Natural killer cell (primary cell): Measurements from ENCODE around the gene SMPD3. TPM values are rescaled to one million over a fixed set of nuclear protein-coding genes. Genes with fewer than 3 reads are reported as not detected.
A peak's percentile ranks its signal among the peaks of the same experiment; 100 is the strongest.

Source experiments
- ATAC-seq, 3 donors: fragments of 150-1000 bp in 2 of 3; fragments of 200-7000 bp in 1 of 3; cut with Tn5 transposase; 1 replicate in 1 of 3; 2 replicates in 2 of 3; pipeline ENCODE4 v1.10.0; 2021; ENCODE audit warnings: mild to moderate bottlenecking in 2 of 3, moderate library complexity in 2 of 3
- DNase-seq, 2 donors: peaks; one replicate each; pipeline versions ENCODE4 v3.0.0 to v3.0.0-alpha.2; 2013 to 2021; ENCODE audit warnings: mixed read lengths in 1 of 2
- H3K27ac ChIP-seq: one replicate; pipeline ENCODE4 v1.5.1; 2013; ENCODE audit warnings: mild to moderate bottlenecking, low read length
- H3K27me3 ChIP-seq: one replicate; pipeline ENCODE4 v1.6.1; 2013; ENCODE audit warnings: low read length; ENCODE audit not compliant: control insufficient read depth, insufficient read depth
- H3K36me3 ChIP-seq: one replicate; pipeline ENCODE4 v1.6.1; 2013; ENCODE audit warnings: low read length; ENCODE audit not compliant: control insufficient read depth, insufficient read depth
- H3K4me1 ChIP-seq: one replicate; pipeline ENCODE4 v1.6.1; 2013; ENCODE audit warnings: low read length; ENCODE audit not compliant: control insufficient read depth, insufficient read depth
- H3K4me3 ChIP-seq: one replicate; pipeline ENCODE4 v1.5.1; 2013; ENCODE audit warnings: low read length
- H3K9me3 ChIP-seq: one replicate; pipeline ENCODE4 v1.6.1; 2013; ENCODE audit warnings: low read length; ENCODE audit not compliant: control insufficient read depth, insufficient read depth
- H3K27ac Mint-ChIP-seq, 2 donors: one replicate each; pipeline ENCODE4 v1.8.0; 2022; ENCODE audit warnings: mild to moderate bottlenecking in 2 of 2, mixed read lengths in 2 of 2, moderate library complexity in 1 of 2
- H3K27me3 Mint-ChIP-seq, 2 donors: one replicate each; pipeline ENCODE4 v1.8.0; 2022; ENCODE audit warnings: low read depth in 2 of 2, mixed read lengths in 2 of 2
- H3K36me3 Mint-ChIP-seq: one replicate; pipeline ENCODE4 v1.8.0; 2022; ENCODE audit warnings: mixed read lengths
- H3K4me1 Mint-ChIP-seq, 2 donors: one replicate each; pipeline ENCODE4 v1.8.0; 2022; ENCODE audit warnings: mixed read lengths in 2 of 2
- H3K4me3 Mint-ChIP-seq: one replicate; pipeline ENCODE4 v1.8.0; 2022; ENCODE audit warnings: mild to moderate bottlenecking, moderate library complexity, mixed read lengths
- H3K9me3 Mint-ChIP-seq, 2 donors: one replicate each; pipeline ENCODE4 v1.8.0; 2022; ENCODE audit warnings: mixed read lengths in 2 of 2
- CTCF ChIP-seq: fragments of 200-600 bp; IDR thresholded peaks from one replicate; pipeline ENCODE4 v1.8.0; 2022; ENCODE audit warnings: antibody characterized with exemption
- WGBS: methylation state at CpG from one replicate; pipeline ENCODE4 v1.1.7; 2013; ENCODE audit warnings: missing lambda C conversion rate; ENCODE audit not compliant: insufficient coverage; 5-methylcytosine and 5-hydroxymethylcytosine counted together
- intact Hi-C: fragments of 100-400 bp; cut with micrococcal nuclease; formaldehyde crosslinking; loops from one replicate; pipeline ENCODE4 v1.14.2; 2022
- total RNA-seq, 4 donors: library from RNA; stranded (reverse); fragments of 120-200 nt in 1 of 4; gene quantifications; one replicate each; pipeline versions ENCODE4 v1.2.3 to v1.2.4, GENCODE V29; 2013 to 2022

SMPD3 gene
- total RNA-seq, 3 donors from 2014 or later (not counting 1 experiment from before 2014, with no cell fraction given) = 2.4 to 13.3 (median 3.2) TPM

GRCh38 chr16:68367030-68367429 is 81.3 kb downstream of the SMPD3 start:
- Mint-ChIP-seq H3K27me3 (peaks cover 0 to 7% of the 10 kb centered on the region in 2 donors), H3K4me1 (peaks cover 33 to 54% of the 10 kb centered on the region in 2 donors), H3K36me3 (no peaks in the 10 kb centered on the region), H3K9me3 (no peaks in the 10 kb centered on the region), H3K4me3 (no peak overlapping the region), H3K27ac (no peak overlapping the region)
- Histone ChIP-seq H3K27me3 (peaks cover 3% of the 10 kb centered on the region), H3K27ac (no peak overlapping the region), H3K4me3 (no peak overlapping the region), H3K4me1 (peaks cover 67% of the 10 kb centered on the region), H3K9me3 (no peaks in the 10 kb centered on the region), H3K36me3 (no peaks in the 10 kb centered on the region)
- ATAC-seq = peak in 2 of 3 donors; percentile 30 to 35
- WGBS = 61% methylated on average over 13 of the region's 13 CpGs
- DNase-seq = peak in 1 of 2 donors; percentile 70
- intact Hi-C loops = loop anchor here (5.0 kb wide), 1 partner anchor 145 kb away; no protein-coding TSS in a partner anchor
- TF ChIP-seq CTCF = peak; percentile 54

GRCh38 chr16:68366062-68366461 is 82.2 kb downstream of the SMPD3 start:
- no peak for TF ChIP-seq CTCF
- H3K9me3 Mint-ChIP-seq = no peaks in the 10 kb centered on the region
- peaks cover 28 to 44% of the 10 kb centered on the region in 2 donors for H3K4me1 Mint-ChIP-seq
- H3K36me3 Mint-ChIP-seq = no peaks in the 10 kb centered on the region
- no peak overlapping the region for H3K4me3 Mint-ChIP-seq
- intact Hi-C loops = loop anchor here (5.0 kb wide), 1 partner anchor 146 kb away; no protein-coding TSS in a partner anchor
- H3K27me3 Mint-ChIP-seq = peaks cover 0 to 7% of the 10 kb centered on the region in 2 donors
- Histone ChIP-seq H3K27ac (no peak overlapping the region), H3K9me3 (no peaks in the 10 kb centered on the region), H3K36me3 (no peaks in the 10 kb centered on the region), H3K27me3 (peaks cover 3% of the 10 kb centered on the region), H3K4me1 (peaks cover 57% of the 10 kb centered on the region), H3K4me3 (no peak overlapping the region)
- ATAC-seq (no peak), DNase-seq (no peak)
- H3K27ac Mint-ChIP-seq = no peak overlapping the region
- 79% methylated on average over 8 of the region's 8 CpGs for WGBS

DNA sequence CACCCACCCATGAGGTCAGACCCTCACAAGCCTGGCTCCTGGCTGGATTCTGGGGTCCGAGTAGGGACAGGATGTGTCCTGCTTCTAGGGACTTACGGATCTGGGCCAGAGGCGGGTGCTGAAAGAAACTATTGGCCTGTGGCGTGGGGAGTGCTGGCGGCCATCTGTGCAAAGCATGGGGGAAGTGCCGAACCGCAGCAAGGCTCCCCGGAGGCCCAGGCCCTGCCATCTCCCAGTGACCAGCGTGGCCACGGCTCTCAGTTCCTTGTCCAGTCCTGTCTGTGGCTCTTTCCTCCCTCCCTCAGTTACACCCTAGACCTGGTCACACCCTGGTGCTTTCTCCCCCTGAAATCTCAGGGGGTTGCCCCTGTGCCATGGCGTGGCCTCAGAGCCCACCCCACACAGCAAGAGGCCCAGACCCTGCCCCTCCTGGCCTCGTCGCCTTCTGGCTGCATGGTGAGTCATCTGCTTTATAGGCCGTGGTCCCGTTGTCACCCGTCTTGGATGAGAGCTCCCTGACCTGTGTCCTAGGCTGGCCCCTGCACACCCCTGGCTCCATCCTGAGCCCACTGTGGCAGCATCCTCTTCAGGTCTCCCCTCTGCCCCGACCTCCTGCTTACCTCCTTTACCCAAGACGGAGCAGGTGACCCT is 83.0 kb downstream of the SMPD3 start:
- Histone ChIP-seq H3K27ac (no peak overlapping the region), H3K4me1 (peaks cover 49% of the 10 kb centered on the region), H3K27me3 (peaks cover 3% of the 10 kb centered on the region), H3K36me3 (peaks cover 2% of the 10 kb centered on the region), H3K4me3 (no peak overlapping the region), H3K9me3 (no peaks in the 10 kb centered on the region)
- 71% methylated on average over 18 of the region's 18 CpGs for WGBS
- Mint-ChIP-seq H3K27me3 (peaks cover 0 to 7% of the 10 kb centered on the region in 2 donors), H3K36me3 (no peaks in the 10 kb centered on the region), H3K4me3 (no peak overlapping the region), H3K4me1 (peaks cover 21 to 40% of the 10 kb centered on the region in 2 donors), H3K9me3 (no peaks in the 10 kb centered on the region), H3K27ac (no peak overlapping the region)
- intact Hi-C loops = loop anchor here (5.0 kb wide), 1 partner anchor 147 kb away; no protein-coding TSS in a partner anchor
- ATAC-seq (no peak), DNase-seq (no peak)
- no peak for TF ChIP-seq CTCF
